Fibroblast of mammary gland (primary cell): ENCODE results near the gene YAF2.

Source experiments
- DNase-seq: peaks from one replicate; pipeline ENCODE4 v3.0.0-alpha.2; 2010; ENCODE audit warnings: low read depth
- H3K4me3 ChIP-seq: 2 replicates; pipeline ENCODE4 v1.5.1; 2011; ENCODE audit warnings: low read depth, mild to moderate bottlenecking, low read length, moderate library complexity; ENCODE audit not compliant: control insufficient read depth
- CTCF ChIP-seq: conservative IDR thresholded peaks from 2 replicates; pipeline ENCODE4 v1.5.1; 2011; ENCODE audit warnings: low read depth, low read length, inconsistent platforms; ENCODE audit not compliant: control insufficient read depth, insufficient read depth

YAF2 gene

GRCh38 chr12:42282294-42282693 is 44.2 kb upstream of the YAF2 start:
- DNase-seq: no peak
- H3K4me3 ChIP-seq: no peak overlapping the region
- TF ChIP-seq CTCF: no peak

GRCh38 chr12:42281844-42282243 is 43.8 kb upstream of the YAF2 start:
- no peak for DNase-seq
- no peak for TF ChIP-seq CTCF
- no peak overlapping the region for H3K4me3 ChIP-seq

- no peak for TF ChIP-seq CTCF
- DNase-seq: no peak
- H3K4me3 ChIP-seq: no peak overlapping the region
Measured at GRCh38 chr12:42281278-42281677, 43.2 kb upstream of the YAF2 start.

GRCh38 chr12:42278128-42278510 is 40.1 kb upstream of the YAF2 start:
- TF ChIP-seq CTCF: no peak
- DNase-seq: no peak
- H3K4me3 ChIP-seq: no peak overlapping the region

- no peak for TF ChIP-seq CTCF
- no peak overlapping the region for H3K4me3 ChIP-seq
- DNase-seq: no peak
Measured at GRCh38 chr12:42277396-42278127, 39.5 kb upstream of the YAF2 start.

GRCh38 chr12:42275499-42275898 is 37.5 kb upstream of the YAF2 start:
- TF ChIP-seq CTCF: no peak
- H3K4me3 ChIP-seq: no peak overlapping the region
- DNase-seq: no peak

GRCh38 chr12:42273706-42274105 is 35.7 kb upstream of the YAF2 start:
- no peak overlapping the region for H3K4me3 ChIP-seq
- no peak for DNase-seq
- no peak for TF ChIP-seq CTCF
